IPS-18a (cell line): ENCODE data around the gene CALML6.
A peak's percentile ranks its signal among the peaks of the same experiment; 100 is the strongest.

Source experiments
- H3K27ac ChIP-seq: one replicate; pipeline ENCODE4 v1.5.1; 2013; ENCODE audit warnings: low read length
- H3K27me3 ChIP-seq: one replicate; pipeline ENCODE4 v1.6.1; 2013; ENCODE audit warnings: mild to moderate bottlenecking, low read length; ENCODE audit not compliant: control insufficient read depth, insufficient read depth
- H3K36me3 ChIP-seq: one replicate; pipeline ENCODE4 v1.6.1; 2013; ENCODE audit warnings: low read depth, low read length; ENCODE audit not compliant: control insufficient read depth
- H3K4me1 ChIP-seq: one replicate; pipeline ENCODE4 v1.6.1; 2013; ENCODE audit warnings: low read depth, low read length; ENCODE audit not compliant: control insufficient read depth
- H3K4me3 ChIP-seq: one replicate; pipeline ENCODE4 v1.5.1; 2013; ENCODE audit warnings: low read length
- H3K9ac ChIP-seq: one replicate; pipeline ENCODE4 v1.6.1; 2013; ENCODE audit warnings: mild to moderate bottlenecking, low read length, moderate library complexity
- H3K9me3 ChIP-seq: one replicate; pipeline ENCODE4 v1.6.1; 2013; ENCODE audit warnings: low read depth, low read length; ENCODE audit not compliant: control insufficient read depth

CALML6 gene

GRCh38 chr1:1943834-1944570 is 28.9 kb downstream of the CALML6 start:
- H3K27me3 ChIP-seq, result no peaks in the 10 kb centered on the region
- no peaks in the 10 kb centered on the region for H3K4me1 ChIP-seq
- no peaks in the 10 kb centered on the region for H3K36me3 ChIP-seq
- H3K9me3 ChIP-seq, result no peaks in the 10 kb centered on the region
- no peak overlapping the region for H3K9ac ChIP-seq
- H3K4me3 ChIP-seq, result peak overlapping the region; percentile 52
- H3K27ac ChIP-seq, result no peak overlapping the region

DNA sequence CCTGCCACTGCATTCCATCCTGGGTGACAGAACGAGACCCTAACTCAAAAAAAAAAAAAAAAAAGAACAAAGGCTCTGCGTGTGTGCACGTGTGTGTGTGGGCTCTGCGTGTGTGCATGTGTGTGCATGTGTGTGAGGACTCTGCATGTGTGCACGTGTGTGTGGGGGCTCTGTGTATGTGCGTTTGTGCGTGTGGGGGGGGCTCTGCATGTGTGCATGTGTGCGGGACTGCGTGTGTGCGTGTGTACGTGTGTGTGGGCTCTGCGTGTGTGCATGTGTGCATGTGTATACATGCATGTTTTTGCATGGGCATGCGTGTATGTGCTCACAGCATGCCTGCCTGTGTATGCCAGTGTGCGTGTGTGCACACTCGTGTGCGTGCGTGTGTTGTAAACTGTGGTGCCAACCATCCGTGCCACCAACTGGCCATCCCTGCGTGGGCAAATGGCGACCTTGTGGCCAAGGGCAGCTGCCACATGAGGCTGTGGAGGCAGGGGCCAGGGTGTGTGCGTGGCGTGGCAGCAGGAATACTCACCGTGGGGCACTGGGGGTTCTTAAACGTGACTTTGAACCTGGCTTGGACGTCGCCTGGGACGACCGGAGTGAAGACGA is 30.8 kb downstream of the CALML6 start:
- no peak overlapping the region for H3K27ac ChIP-seq
- no peaks in the 10 kb centered on the region for H3K9me3 ChIP-seq
- no peak overlapping the region for H3K4me3 ChIP-seq
- H3K36me3 ChIP-seq, result no peaks in the 10 kb centered on the region
- H3K27me3 ChIP-seq, result no peaks in the 10 kb centered on the region
- no peak overlapping the region for H3K9ac ChIP-seq
- H3K4me1 ChIP-seq, result no peaks in the 10 kb centered on the region

DNA sequence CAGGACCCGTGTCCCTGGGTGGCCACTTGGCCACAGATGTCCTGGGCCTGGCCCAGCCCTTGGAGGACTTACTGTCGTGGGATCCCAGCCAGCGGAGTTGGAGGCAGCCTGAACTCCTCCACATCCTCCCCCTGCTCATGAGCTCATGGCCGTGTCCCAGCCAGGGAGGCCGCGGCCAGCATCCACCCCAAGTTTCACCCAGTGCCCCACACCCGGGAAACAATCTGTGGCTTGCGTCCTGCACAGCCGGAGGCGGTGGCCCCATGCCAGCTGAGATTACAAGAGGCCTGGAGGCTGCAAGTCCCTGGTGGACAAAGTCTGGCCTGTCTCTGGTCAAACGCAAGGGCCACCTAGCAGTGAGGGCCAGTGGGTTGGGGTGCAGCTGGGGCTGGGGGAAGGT is 31.5 kb downstream of the CALML6 start:
- no peaks in the 10 kb centered on the region for H3K4me1 ChIP-seq
- no peak overlapping the region for H3K27ac ChIP-seq
- no peaks in the 10 kb centered on the region for H3K27me3 ChIP-seq
- no peak overlapping the region for H3K9ac ChIP-seq
- no peaks in the 10 kb centered on the region for H3K36me3 ChIP-seq
- H3K4me3 ChIP-seq, result no peak overlapping the region
- no peaks in the 10 kb centered on the region for H3K9me3 ChIP-seq

GRCh38 chr1:1947493-1947892 is 32.4 kb downstream of the CALML6 start:
- no peak overlapping the region for H3K4me3 ChIP-seq
- H3K4me1 ChIP-seq, result no peaks in the 10 kb centered on the region
- no peak overlapping the region for H3K27ac ChIP-seq
- no peaks in the 10 kb centered on the region for H3K27me3 ChIP-seq
- H3K9ac ChIP-seq, result no peak overlapping the region
- no peaks in the 10 kb centered on the region for H3K9me3 ChIP-seq
- no peaks in the 10 kb centered on the region for H3K36me3 ChIP-seq

DNA sequence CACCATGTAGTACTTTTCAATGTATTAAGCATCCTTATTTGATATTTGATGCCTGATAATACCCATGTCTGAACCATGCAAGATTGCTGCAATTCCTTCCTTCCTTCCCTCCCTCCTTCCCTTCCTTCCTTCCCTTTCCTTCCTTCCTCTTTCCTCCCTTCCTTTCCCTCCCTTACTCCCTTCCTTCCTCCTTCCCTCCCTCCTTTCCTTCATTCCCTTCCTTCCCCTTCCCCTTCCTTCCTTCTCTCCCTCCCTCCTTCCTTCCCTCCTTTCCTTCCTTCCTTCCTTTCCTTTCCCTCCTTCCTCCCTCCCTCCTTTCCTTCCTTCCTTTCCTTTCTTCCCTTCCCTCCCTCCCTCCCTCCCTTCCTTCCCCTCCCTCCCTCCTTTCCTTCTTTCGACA is 33.7 kb downstream of the CALML6 start:
- Histone ChIP-seq H3K27ac (no peak overlapping the region), H3K9me3 (no peaks in the 10 kb centered on the region), H3K4me1 (no peaks in the 10 kb centered on the region), H3K9ac (no peak overlapping the region), H3K4me3 (no peak overlapping the region), H3K27me3 (no peaks in the 10 kb centered on the region), H3K36me3 (no peaks in the 10 kb centered on the region)

DNA sequence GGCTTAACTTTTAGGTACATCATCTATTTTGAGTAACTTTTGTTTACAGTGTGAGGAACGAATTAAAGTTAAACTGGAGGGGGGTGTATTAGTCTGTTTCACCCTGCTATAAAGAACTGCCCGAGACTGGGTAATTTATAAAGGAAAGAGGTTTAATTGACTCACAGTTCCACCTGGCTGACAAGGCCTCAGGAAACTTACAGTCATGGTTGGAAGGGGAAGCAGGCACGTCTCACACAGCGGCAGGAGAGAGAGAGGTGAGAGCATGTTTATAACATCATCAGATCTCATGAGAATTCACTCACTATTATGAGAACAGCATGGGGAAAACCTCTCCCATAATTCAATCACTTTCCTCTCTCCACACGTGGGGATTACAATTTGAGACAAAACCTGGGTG is 35.9 kb downstream of the CALML6 start:
- Histone ChIP-seq H3K27me3 (no peaks in the 10 kb centered on the region), H3K9me3 (no peaks in the 10 kb centered on the region), H3K9ac (no peak overlapping the region), H3K27ac (no peak overlapping the region), H3K4me3 (no peak overlapping the region), H3K36me3 (no peaks in the 10 kb centered on the region), H3K4me1 (no peaks in the 10 kb centered on the region)

DNA sequence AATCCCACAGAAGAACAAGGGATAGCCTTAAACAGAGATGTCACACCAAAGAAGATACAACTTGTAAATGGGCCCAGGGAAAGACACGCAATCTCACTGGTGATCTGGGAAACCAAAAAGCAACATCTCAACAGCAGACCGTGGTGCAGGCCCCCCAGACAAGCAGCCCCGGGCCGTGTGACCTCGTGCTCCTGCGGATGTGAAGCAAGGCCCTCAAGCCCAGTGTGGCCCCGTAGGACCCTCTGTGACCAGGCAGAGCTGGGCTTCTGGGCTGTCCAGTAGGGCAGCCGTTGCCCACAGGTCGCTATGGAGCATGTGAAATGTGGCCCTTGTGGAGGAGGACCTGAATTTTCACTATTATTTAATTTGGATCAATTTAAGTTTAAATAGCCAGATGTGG is 39.0 kb downstream of the CALML6 start:
- Histone ChIP-seq H3K4me3 (no peak overlapping the region), H3K27me3 (no peaks in the 10 kb centered on the region), H3K36me3 (no peaks in the 10 kb centered on the region), H3K9me3 (no peaks in the 10 kb centered on the region), H3K9ac (no peak overlapping the region), H3K27ac (no peak overlapping the region), H3K4me1 (no peaks in the 10 kb centered on the region)

DNA sequence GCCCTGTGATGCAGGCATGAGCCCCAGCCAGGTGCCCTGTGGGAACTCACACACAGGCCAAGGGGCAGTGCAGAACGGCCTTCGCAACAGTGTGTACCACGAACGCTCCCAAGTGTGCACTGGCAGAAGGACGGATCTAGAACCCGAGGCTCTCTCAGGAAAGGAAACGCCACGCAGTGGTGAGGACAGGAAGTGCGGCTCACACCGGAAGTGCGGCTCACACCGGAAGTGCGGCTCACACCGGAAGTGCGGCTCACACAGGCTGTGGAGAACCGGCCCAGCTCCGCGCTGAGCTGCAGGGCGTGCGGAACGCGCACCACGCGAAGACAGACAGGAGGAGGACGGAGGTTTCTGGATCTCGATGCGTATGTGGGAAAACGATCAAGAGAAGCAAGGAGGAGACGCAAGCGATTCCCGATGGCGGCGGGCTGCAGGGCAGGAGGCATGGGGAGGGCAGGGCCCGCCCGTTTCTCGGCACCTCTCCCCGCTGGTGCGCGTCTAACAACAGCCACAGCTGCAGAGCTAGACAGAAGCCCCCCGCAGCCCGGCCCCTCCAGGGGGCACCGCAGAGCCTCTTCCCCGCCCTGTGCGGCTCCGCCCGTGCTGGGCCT is 39.9 kb downstream of the CALML6 start:
- no peak overlapping the region for H3K9ac ChIP-seq
- H3K4me1 ChIP-seq, result no peaks in the 10 kb centered on the region
- H3K27me3 ChIP-seq, result no peaks in the 10 kb centered on the region
- H3K4me3 ChIP-seq, result no peak overlapping the region
- H3K9me3 ChIP-seq, result no peaks in the 10 kb centered on the region
- no peak overlapping the region for H3K27ac ChIP-seq
- H3K36me3 ChIP-seq, result no peaks in the 10 kb centered on the region

- H3K36me3 ChIP-seq, result no peaks in the 10 kb centered on the region
- H3K9ac ChIP-seq, result no peak overlapping the region
- no peak overlapping the region for H3K4me3 ChIP-seq
- peaks cover 6% of the 10 kb centered on the region for H3K4me1 ChIP-seq
- H3K9me3 ChIP-seq, result no peaks in the 10 kb centered on the region
- H3K27me3 ChIP-seq, result no peaks in the 10 kb centered on the region
- H3K27ac ChIP-seq, result no peak overlapping the region
These were observed 40.6 kb downstream of the CALML6 start for GRCh38 chr1:1955621-1956094.

DNA sequence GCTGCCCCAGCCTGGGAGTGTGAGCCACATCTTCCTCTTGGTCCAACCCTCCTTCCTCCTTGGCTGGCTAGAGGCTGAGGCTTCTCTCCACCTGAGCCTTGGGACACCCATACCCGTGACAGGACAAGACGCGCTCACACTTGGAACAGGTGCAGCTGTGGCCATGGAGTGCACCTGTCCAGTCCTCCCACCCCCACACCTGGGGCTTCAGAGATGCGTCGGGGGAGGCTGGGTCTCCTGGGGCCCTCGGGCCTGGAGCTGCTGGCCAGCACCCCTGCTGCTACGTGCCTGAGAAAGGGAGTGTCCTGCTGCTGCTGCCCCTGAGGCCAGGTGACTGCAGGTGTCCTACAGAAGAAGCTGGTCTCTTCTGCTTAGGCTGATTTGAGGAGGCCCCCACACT is 41.0 kb downstream of the CALML6 start:
- H3K4me1 ChIP-seq, result peaks cover 10% of the 10 kb centered on the region
- H3K36me3 ChIP-seq, result no peaks in the 10 kb centered on the region
- H3K27ac ChIP-seq, result no peak overlapping the region
- H3K27me3 ChIP-seq, result peaks cover 1% of the 10 kb centered on the region
- no peak overlapping the region for H3K9ac ChIP-seq
- no peak overlapping the region for H3K4me3 ChIP-seq
- no peaks in the 10 kb centered on the region for H3K9me3 ChIP-seq

- H3K4me3 ChIP-seq, result no peak overlapping the region
- H3K36me3 ChIP-seq, result no peaks in the 10 kb centered on the region
- no peak overlapping the region for H3K9ac ChIP-seq
- no peak overlapping the region for H3K27ac ChIP-seq
- peaks cover 15% of the 10 kb centered on the region for H3K4me1 ChIP-seq
- H3K27me3 ChIP-seq, result peaks cover 9% of the 10 kb centered on the region
- no peaks in the 10 kb centered on the region for H3K9me3 ChIP-seq
These were observed 41.8 kb downstream of the CALML6 start for GRCh38 chr1:1956586-1957532.
